Endothelial cell (in vitro differentiated cells): ENCODE data around the gene KIF3A. TPM values are rescaled to one million over a fixed set of nuclear protein-coding genes. Genes with fewer than 3 reads are reported as not detected.

Experiments
- DNase-seq: peaks from one replicate; pipeline ENCODE4 v3.0.0; 2021; ENCODE audit warnings: low spot score
- H3K27ac Mint-ChIP-seq: one replicate; pipeline ENCODE4 v1.8.0; 2021; ENCODE audit warnings: mixed read lengths, inconsistent platforms; ENCODE audit not compliant: unreplicated experiment
- H3K27me3 Mint-ChIP-seq: one replicate; pipeline ENCODE4 v1.8.0; 2021; ENCODE audit warnings: mild to moderate bottlenecking, moderate library complexity, mixed read lengths, inconsistent platforms; ENCODE audit not compliant: unreplicated experiment
- H3K36me3 Mint-ChIP-seq: one replicate; pipeline ENCODE4 v1.8.0; 2021; ENCODE audit warnings: mild to moderate bottlenecking, low read depth, mixed read lengths, inconsistent platforms; ENCODE audit not compliant: unreplicated experiment
- H3K4me1 Mint-ChIP-seq: one replicate; pipeline ENCODE4 v1.8.0; 2021; ENCODE audit warnings: mild to moderate bottlenecking, mixed read lengths, inconsistent platforms; ENCODE audit not compliant: unreplicated experiment
- H3K4me3 Mint-ChIP-seq: one replicate; pipeline ENCODE4 v1.8.0; 2021; ENCODE audit warnings: mild to moderate bottlenecking, mixed read lengths, inconsistent platforms; ENCODE audit not compliant: unreplicated experiment
- H3K9me3 Mint-ChIP-seq: one replicate; pipeline ENCODE4 v1.8.0; 2021; ENCODE audit warnings: mixed read lengths, inconsistent platforms; ENCODE audit not compliant: unreplicated experiment
- total RNA-seq: library from RNA; stranded (reverse); fragmentation: NEBNext Ultra II Directional; extraction: Animal tissue kit (Norgen Biotek cat#: 25700); gene quantifications from one replicate; pipeline ENCODE4 v1.2.1, GENCODE V29; 2021; ENCODE audit not compliant: unreplicated experiment
- TF ChIP-seq, protein P1 (sequence below): fragments of 200-600 bp; sonication (generic); IDR thresholded peaks from one replicate; pipeline ENCODE4 v1.5.0; 2021; ENCODE audit warnings: antibody characterized with exemption; ENCODE audit not compliant: unreplicated experiment

KIF3A gene
- total RNA-seq, 1 donor from 2014 or later, result 11.5 TPM

DNA sequence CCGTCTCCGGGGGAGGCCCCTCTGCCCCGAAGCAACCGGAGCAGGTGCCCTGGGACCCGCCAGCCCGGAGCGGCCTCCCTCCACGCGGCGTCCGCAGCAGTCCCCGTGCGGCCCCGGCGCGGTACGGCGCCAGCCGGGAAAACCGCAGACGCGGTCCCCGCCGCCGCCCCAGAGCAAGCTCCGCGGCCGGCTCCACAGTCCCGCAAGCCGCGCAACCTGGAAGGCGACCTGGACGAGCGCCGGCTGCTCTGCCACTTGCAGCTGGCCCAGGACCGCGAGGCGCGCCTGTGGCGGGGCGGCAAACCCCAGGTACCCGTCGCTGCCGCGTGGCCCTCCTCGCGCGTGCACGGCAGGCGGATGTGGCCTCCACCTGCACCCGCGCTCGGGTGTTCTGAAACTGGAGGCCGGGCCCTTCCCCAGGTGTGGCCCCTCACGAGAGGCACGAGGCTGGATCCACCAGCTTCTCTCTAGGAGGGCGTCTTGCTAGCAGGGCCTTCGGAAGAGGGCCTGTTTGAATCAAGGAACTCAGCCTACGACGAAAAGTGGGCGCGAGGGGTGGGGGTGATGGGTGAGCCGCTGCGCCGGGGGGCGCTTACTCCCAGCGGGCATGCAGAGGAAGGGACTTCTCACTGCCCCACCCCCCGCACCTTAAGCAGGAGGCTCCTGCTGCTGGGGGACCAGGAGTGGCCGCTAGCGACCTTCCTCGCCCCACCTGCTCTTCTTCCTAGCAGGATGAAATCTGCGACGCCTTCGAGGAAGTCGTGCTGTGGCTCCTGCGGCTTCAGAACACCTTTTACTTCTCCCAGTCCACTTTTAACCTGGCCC is 10.5 kb upstream of the KIF3A start:
- no peaks in the 10 kb centered on the region for H3K36me3 Mint-ChIP-seq
- no peaks in the 10 kb centered on the region for H3K4me1 Mint-ChIP-seq
- no peak overlapping the region for H3K4me3 Mint-ChIP-seq
- H3K9me3 Mint-ChIP-seq, result no peaks in the 10 kb centered on the region
- TF ChIP-seq, protein P1, sequence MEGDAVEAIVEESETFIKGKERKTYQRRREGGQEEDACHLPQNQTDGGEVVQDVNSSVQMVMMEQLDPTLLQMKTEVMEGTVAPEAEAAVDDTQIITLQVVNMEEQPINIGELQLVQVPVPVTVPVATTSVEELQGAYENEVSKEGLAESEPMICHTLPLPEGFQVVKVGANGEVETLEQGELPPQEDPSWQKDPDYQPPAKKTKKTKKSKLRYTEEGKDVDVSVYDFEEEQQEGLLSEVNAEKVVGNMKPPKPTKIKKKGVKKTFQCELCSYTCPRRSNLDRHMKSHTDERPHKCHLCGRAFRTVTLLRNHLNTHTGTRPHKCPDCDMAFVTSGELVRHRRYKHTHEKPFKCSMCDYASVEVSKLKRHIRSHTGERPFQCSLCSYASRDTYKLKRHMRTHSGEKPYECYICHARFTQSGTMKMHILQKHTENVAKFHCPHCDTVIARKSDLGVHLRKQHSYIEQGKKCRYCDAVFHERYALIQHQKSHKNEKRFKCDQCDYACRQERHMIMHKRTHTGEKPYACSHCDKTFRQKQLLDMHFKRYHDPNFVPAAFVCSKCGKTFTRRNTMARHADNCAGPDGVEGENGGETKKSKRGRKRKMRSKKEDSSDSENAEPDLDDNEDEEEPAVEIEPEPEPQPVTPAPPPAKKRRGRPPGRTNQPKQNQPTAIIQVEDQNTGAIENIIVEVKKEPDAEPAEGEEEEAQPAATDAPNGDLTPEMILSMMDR, result no peak
- no peak overlapping the region for H3K27ac Mint-ChIP-seq
- H3K27me3 Mint-ChIP-seq, result peaks cover 14% of the 10 kb centered on the region
- peak; percentile 24 for DNase-seq

DNA sequence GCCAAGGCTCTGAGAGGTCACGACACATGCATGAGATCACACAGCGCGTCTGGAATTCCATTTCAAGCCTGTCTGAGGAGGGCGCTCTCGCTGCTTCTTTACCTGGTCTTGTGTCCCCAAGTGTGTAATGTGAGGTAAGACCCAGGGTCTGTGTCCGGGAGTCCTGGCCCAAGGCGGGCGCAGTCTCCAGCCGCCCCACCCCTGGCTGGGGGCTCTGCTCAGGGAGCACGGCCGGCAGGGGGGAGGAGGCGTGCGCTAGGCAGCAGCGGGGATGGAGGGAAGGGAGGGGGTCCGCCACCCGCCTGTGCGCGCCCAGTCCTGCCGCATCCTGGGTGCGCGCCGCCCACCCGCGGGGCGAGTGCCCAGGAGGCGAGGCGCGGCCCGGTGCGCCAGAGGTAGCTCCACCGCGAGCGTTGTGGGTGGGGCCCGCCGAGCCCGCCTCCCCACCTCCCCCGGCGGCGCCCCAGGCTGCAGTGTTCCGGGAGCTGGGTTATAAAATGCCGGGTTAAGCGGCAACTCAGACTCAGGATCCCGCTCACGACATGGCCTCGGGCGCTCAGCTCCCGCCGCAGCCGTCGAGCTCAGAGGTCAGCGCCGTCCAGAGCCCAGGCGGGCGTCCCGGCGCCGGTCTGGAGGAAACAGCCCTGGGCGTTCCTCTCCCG is 9.7 kb upstream of the KIF3A start, which contains the start of gene CCNI2:
Gene CCNI2 (plus strand): TSS at position 473 of the 662 bp plus-strand sequence. CDS start 70 bp downstream, at position 543.
- Mint-ChIP-seq H3K36me3 (no peaks in the 10 kb centered on the region), H3K27me3 (peaks cover 14% of the 10 kb centered on the region), H3K9me3 (no peaks in the 10 kb centered on the region), H3K4me1 (no peaks in the 10 kb centered on the region), H3K27ac (no peak within 1 kb of the TSS), H3K4me3 (peak within 1 kb of the TSS; percentile 77)
- TF ChIP-seq, protein P1, result no peak
- peak; percentile 32 for DNase-seq

DNA sequence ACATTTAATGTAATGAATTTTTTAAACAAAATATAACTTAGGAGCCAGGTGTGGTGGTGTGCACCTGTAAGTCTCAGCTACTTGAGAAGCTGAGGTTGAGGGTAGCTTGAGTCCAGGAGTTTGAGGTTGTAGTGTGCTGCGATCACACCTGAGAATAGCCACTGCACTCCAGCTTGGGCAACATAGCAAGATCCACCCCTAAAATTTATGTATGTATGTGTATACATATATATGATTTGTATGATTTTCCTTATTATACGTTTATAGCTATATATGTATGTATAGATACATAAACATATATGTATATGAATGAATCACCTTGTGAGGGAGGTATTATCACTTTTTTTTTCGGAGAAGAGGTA is 9.2 kb upstream of the KIF3A start:
- TF ChIP-seq, protein P1, result no peak
- no peak for DNase-seq
- Mint-ChIP-seq H3K27ac (no peak overlapping the region), H3K4me3 (peak overlapping the region; percentile 77), H3K27me3 (peaks cover 14% of the 10 kb centered on the region), H3K36me3 (no peaks in the 10 kb centered on the region), H3K4me1 (no peaks in the 10 kb centered on the region), H3K9me3 (no peaks in the 10 kb centered on the region)

DNA sequence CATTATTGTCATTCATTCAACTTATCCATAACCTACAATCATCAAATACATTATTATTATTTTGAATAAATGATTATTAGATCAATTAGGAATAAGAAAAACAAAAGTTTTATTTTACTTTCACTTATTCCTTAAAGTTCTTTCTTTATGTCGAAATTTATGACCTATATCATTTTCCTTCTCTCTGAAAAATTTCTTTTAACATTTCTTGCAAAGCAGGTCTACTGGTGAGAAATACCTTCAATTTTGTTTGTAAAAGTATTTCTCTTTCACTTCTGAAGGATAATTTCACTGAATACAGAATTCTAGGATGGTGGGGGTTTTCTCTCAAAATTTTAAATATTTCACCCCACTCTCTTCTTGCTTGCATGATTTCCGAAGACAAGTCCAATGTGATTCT is 7.3 kb upstream of the KIF3A start:
- Mint-ChIP-seq H3K36me3 (no peaks in the 10 kb centered on the region), H3K27ac (no peak overlapping the region), H3K9me3 (no peaks in the 10 kb centered on the region), H3K4me3 (no peak overlapping the region), H3K4me1 (no peaks in the 10 kb centered on the region), H3K27me3 (peaks cover 14% of the 10 kb centered on the region)
- DNase-seq, result no peak
- TF ChIP-seq, protein P1, result no peak

DNA sequence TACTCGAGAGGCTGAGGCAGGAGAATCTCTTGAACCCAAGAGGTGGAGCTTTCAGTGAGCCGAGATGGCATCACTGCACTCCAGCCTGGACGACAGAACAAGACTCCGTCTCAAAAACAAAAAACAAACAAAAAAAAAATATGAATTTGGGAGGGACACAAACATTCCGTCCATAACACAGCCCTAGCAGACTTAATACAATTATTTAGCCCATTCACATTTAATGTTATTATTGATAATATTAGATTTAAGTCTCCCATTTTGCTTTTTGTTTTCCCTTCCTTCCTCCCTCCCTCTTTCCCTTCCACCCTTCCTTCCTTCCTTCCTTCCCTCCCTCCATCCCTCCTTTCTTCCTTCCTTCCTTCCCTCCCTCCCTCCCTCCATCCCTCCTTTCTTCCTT is 5.3 kb upstream of the KIF3A start:
- H3K4me3 Mint-ChIP-seq, result no peak overlapping the region

More for the DNA sequence above, 5.3 kb upstream of the KIF3A start:
- Mint-ChIP-seq H3K27ac (no peak overlapping the region), H3K9me3 (no peaks in the 10 kb centered on the region), H3K36me3 (no peaks in the 10 kb centered on the region), H3K27me3 (peaks cover 12% of the 10 kb centered on the region), H3K4me1 (peaks cover 5% of the 10 kb centered on the region)
- no peak for DNase-seq
- TF ChIP-seq, protein P1, result no peak
